GM21717 (cell line): ENCODE results near the gene FAM167B.

Experiments
- ATAC-seq: cut with Tn5 transposase; IDR thresholded peaks from one replicate; pipeline ENCODE4 v1.9.1; 2021; ENCODE audit warnings: mild to moderate bottlenecking, moderate library complexity; ENCODE audit not compliant: unreplicated experiment

The FAM167B gene

DNA sequence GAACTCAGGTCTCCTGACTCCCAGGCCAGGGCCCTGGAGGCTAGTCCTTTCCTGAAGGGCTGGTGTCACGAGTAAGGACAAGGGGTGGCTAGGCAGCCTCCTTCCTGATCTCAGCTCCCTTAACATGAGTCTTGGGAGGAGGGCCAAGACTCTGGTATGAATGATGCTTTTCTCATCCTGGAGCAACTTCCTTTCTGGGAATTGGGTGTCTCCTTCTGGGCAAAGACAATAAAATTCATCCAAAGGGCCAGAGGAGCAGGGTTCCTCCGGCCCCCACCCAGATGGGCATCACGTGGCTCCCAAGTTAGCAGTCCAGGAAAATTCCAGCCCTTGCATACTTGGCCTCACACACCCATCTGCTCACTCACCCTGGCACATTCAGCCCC, at the start of gene FAM167B:
Gene FAM167B (plus strand): TSS at position 335 of the 386 bp plus-strand sequence. CDS start 200 bp downstream, outside the sequence.
- no peak for ATAC-seq

DNA sequence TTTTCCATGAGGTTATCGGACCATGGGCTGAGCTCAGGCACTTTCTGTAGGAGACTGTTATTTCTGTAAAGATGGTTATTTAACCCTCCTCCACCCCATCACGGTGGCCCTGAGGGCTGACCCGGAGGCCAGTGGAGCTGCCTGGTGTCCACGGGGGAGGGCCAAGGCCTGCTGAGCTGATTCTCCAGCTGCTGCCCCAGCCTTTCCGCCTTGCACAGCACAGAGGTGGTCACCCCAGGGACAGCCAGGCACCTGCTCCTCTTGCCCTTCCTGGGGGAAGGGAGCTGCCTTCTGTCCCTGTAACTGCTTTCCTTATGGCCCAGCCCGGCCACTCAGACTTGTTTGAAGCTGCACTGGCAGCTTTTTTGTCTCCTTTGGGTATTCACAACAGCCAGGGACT, 49.2 kb upstream of the FAM167B start:
- no peak for ATAC-seq

GRCh38 chr1:32198237-32199042, 48.6 kb upstream of the FAM167B start:
- no peak for ATAC-seq

DNA sequence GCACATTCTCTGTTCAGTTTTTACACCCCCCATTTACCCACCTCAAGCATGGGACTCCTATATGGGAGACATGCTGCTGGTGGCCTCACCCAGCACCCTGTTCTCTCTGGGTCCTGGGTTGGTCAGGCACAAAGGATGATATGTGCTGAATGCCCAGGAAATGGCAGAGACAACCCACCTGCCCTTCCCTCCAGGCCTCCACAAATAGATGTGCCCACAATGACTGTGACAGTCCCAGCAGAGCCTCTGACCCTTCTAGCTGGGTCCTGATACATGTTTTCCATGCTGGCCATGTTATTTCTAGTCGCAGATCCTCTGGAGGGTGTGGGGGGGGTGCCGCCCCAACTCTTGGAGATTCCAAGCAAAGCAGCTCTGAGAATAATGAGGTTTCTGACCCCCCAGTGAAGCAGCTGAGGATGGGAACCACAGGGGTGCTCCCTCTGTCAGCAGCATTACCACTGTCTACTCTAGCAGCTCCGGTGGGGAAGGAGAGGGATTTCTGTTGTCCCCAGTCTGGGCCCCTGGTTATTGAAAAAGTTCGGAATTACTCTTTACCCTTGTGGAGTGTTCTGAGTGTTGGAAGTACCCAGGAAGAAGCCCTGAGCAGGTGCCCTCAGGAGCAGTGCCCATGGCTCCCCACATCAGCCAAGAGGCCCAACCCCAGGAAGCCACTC, 47.8 kb upstream of the FAM167B start:
- no peak for ATAC-seq

GRCh38 chr1:32199717-32200072, 47.3 kb upstream of the FAM167B start:
- ATAC-seq, result no peak

GRCh38 chr1:32200226-32201010, 46.6 kb upstream of the FAM167B start, which contains the start of gene CCDC28B:
Gene CCDC28B, plus strand, starts transcription at chr1:32200595. Its CDS starts 1,341 bp downstream, at chr1:32201936.
- ATAC-seq, result no peak

DNA sequence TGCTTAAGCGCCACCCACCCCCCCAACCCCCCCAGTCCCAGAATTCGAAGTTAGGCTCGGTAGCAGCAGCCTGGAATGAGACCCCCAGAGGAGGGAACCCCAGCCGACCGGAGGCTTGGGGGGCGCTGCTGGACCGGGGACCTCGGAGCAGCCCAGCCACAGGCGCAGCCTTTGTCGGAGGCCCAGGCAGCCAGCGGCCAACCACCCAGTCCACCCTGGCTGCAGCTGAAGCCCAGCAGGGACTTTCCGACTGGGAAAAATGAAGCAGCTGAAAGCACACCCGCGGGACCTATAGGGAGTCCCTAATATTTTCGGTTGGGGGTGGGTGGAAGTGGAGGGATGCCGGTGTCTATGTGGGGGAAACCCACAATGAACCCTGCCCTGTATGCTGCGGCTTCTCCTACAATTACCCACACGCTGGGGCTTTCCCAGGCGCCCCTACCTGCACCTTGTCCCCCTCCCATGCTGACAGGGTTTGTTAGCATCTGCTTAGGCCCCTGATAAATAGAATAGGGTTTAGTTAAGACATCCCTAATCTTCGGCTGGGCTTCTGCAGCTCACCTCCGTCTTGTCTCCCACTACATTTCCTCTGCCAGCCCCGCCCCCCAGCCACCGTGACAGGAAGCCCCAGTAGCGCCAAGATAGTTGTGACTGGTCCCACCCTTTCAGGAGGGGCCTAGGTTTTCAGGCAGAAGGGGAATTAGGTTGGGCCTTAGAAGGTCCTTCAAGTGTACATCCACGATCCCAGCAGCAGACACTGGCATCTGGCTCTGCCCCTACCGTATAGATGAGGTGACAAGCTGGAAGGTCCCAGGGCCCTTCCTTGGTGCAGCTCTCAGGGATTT, 45.8 kb upstream of the FAM167B start:
- peak; percentile 39 for ATAC-seq

GRCh38 chr1:32204943-32205361, 42.1 kb upstream of the FAM167B start:
- ATAC-seq, result no peak

GRCh38 chr1:32205401-32206370, 41.3 kb upstream of the FAM167B start, which contains the start of gene IQCC:
Gene IQCC, plus strand, starts transcription at chr1:32205671. Its CDS starts 11 bp downstream, at chr1:32205682.
- no peak for ATAC-seq

DNA sequence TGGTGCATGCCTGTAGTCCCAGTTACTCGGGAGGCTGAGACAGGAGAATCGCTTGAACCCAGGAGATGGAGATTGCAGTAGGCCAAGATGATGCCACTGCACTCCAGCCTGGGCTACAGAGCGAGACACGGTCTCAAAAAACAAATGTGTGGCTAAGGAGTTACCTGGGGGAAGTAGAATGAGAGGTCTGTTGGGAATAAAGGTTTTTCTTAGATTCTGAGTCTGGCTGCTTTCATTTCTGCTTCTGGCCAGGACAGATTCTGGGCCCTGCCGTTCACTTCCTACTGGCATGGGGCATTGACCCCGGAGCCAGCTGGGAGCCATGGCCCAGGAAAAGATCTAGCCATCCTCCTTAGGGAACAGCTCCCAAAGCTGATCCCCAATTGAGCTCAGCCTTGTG, 38.6 kb upstream of the FAM167B start:
- no peak for ATAC-seq

- no peak for ATAC-seq
Observed at GRCh38 chr1:32208891-32209328, 38.1 kb upstream of the FAM167B start, which contains the start of gene DCDC2B. Gene DCDC2B, plus strand, starts transcription at chr1:32209089. Its CDS starts 5 bp downstream, at chr1:32209094.

GRCh38 chr1:32215629-32216480, 31.2 kb upstream of the FAM167B start:
- ATAC-seq, result no peak

DNA sequence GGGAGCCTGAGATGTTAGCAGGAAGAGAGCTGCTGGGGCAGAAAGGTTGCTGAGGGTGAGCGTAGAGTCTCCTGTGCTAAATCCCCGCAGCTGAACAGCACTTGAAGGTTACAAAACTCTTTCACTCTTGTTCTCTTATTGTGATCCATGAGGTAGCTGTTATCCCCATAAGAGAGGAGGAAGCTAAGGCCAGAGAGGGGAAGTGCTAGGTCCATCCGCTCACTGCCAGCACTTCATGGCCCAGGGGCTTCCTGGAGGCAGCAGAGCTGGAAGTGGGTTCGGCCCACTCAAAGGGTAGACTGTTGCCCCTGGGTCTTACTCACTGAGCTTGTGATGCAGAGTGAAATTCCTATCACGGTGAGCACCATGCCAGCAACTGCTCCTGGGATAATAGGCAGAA, 30.5 kb upstream of the FAM167B start:
- ATAC-seq, result no peak

GRCh38 chr1:32219022-32219421, 28.0 kb upstream of the FAM167B start:
- ATAC-seq, result no peak

DNA sequence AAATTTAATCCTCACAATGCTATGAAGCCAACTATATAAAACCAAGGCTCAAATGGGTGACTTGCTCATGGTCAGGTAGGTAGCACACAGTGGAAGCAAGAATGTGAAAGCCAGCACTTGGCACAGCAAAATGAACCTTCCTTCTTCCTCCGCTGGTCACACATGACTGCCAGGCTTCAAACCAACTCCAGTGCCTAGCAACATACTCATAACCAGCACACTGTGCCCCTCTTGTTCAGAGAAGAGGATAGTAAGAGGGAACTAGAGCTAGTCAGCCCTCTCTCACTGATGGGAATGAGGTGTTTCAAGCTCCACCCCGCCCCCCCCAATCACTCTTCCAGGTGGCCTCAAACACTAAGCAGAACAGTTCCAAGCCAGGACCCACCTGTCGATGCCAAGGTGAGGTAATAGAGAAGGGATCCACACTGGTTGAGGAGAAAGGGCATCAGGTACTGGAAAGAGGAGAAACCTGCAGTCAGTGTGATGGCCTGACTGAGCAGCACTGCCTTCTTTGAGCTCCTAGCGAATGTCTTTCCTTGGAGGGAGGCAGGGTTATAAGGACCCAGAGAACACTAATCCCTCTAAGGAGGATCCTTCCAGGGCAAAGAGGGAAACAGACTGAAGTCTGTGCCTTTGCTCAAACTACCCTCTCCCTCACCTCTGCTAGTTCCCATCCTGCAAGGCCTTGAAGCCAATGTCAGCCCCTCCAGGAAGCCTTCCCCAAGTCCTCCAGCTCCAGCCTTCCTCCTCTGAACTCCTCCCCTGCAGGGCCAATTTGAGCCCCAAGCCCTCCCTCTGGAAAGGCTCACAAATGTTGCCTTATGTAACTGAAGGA, 26.1 kb upstream of the FAM167B start:
- ATAC-seq, result no peak

GRCh38 chr1:32221581-32221979, 25.4 kb upstream of the FAM167B start:
- ATAC-seq, result peak; percentile 7
